ENCODE measurements around the gene TPD52L1.
A peak's percentile ranks its signal among the peaks of the same experiment; 100 is the strongest.

TPD52L1 gene

GRCh38 chr6:125154761-125155135 is 1.2 kb downstream of the TPD52L1 start:
- ATAC-seq: peak; percentile 39; the same call in 2 of the 3 replicates

GRCh38 chr6:125155344-125155743 is 1.8 kb downstream of the TPD52L1 start:
- ATAC-seq: no peak
- no peak for TF ChIP-seq CREB5 (CRISPR knock-in tag; IDR thresholded peaks at IDR 0.05; ENCODE audit: low read depth)
- TF ChIP-seq ZNF565 (CRISPR knock-in tag; conservative IDR thresholded peaks at IDR 0.05; ENCODE audit: low read depth): no peak
- TF ChIP-seq POU6F1 (CRISPR knock-in tag; IDR thresholded peaks at IDR 0.05; ENCODE audit: borderline replicate concordance, low read depth): no peak
- TF ChIP-seq TSHZ2 (CRISPR knock-in tag; IDR thresholded peaks at IDR 0.05): no peak
- no peak for TF ChIP-seq ZNF8 (CRISPR knock-in tag; IDR thresholded peaks at IDR 0.05)

More at GRCh38 chr6:125154761-125155135, 1.2 kb downstream of the TPD52L1 start:
- TF ChIP-seq ZNF8 (CRISPR knock-in tag; IDR thresholded peaks at IDR 0.05) (no peak), ESRRG (CRISPR knock-in tag; IDR thresholded peaks at IDR 0.05) (no peak), ZFP3 (CRISPR knock-in tag; IDR thresholded peaks at IDR 0.05) (no peak)

GRCh38 chr6:125156496-125156895 is 2.9 kb downstream of the TPD52L1 start:
- TF ChIP-seq OSR1 (CRISPR knock-in tag; IDR thresholded peaks at IDR 0.05) (no peak), ZNF565 (CRISPR knock-in tag; conservative IDR thresholded peaks at IDR 0.05; ENCODE audit: low read depth) (no peak), BACH2 (CRISPR knock-in tag; IDR thresholded peaks at IDR 0.05; ENCODE audit: borderline replicate concordance) (no peak), TOX (CRISPR knock-in tag; IDR thresholded peaks at IDR 0.05; ENCODE audit: borderline replicate concordance) (no peak)
- ATAC-seq: no peak

- TF ChIP-seq BACH2 (CRISPR knock-in tag; IDR thresholded peaks at IDR 0.05; ENCODE audit: borderline replicate concordance) (no peak), TSHZ2 (CRISPR knock-in tag; IDR thresholded peaks at IDR 0.05) (no peak), ZNF565 (CRISPR knock-in tag; conservative IDR thresholded peaks at IDR 0.05; ENCODE audit: low read depth) (no peak), CSRNP3 (CRISPR knock-in tag; IDR thresholded peaks at IDR 0.05) (no peak), ESRRG (CRISPR knock-in tag; IDR thresholded peaks at IDR 0.05) (no peak), ZNF8 (CRISPR knock-in tag; IDR thresholded peaks at IDR 0.05) (no peak), POU6F1 (CRISPR knock-in tag; IDR thresholded peaks at IDR 0.05; ENCODE audit: borderline replicate concordance, low read depth) (no peak), SNAI2 (CRISPR knock-in tag; IDR thresholded peaks at IDR 0.05) (no peak), ZNF70 (CRISPR knock-in tag; IDR thresholded peaks at IDR 0.05) (no peak), TCF4 (CRISPR knock-in tag; IDR thresholded peaks at IDR 0.05; ENCODE audit: borderline replicate concordance) (no peak), PATZ1 (CRISPR knock-in tag; IDR thresholded peaks at IDR 0.05; ENCODE audit: borderline replicate concordance) (no peak), ZFP30 (CRISPR knock-in tag; IDR thresholded peaks at IDR 0.05) (no peak), GLIS3 (CRISPR knock-in tag; IDR thresholded peaks at IDR 0.05) (no peak), CSDC2 (CRISPR knock-in tag; IDR thresholded peaks at IDR 0.05) (no peak), ISL1 (CRISPR knock-in tag; IDR thresholded peaks at IDR 0.05) (no peak), RARB (CRISPR knock-in tag; IDR thresholded peaks at IDR 0.05) (no peak), ZFP3 (CRISPR knock-in tag; IDR thresholded peaks at IDR 0.05) (no peak)
- ATAC-seq: no peak
Observed at GRCh38 chr6:125157280-125157679, 3.7 kb downstream of the TPD52L1 start.

Measured in SK-N-SH treated with all-trans-retinoic acid at 6 μM for 48 hours (cell line).